DMS79 treated with DMSO at 0.1 percent for 48 hours (cell line): Measurements from ENCODE around the gene PTPRE.

Source experiments
- DNase-seq: peaks from one replicate; lab custom pipeline; 2025; lab: John Stamatoyannopoulos, UW

PTPRE gene

DNA sequence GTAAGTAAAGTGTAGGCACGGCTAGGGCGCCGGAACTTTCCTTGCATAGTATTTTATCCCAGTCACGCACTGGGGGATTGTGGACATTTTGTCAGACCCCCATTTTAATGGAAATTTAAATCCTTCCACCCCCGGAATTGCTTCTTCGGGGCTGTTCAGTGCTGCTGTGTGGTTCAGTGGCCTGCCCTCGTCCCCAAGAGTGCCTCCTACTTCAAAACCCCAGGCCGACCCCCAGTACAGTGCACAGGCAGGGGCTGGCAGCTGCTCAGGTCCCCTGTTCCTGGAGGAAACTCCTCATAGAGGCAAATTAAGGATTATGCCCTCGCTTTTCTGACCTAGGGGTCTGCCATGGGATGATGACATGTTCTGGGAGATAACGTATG, 94.5 kb downstream of the PTPRE start:
- no peak for DNase-seq

DNA sequence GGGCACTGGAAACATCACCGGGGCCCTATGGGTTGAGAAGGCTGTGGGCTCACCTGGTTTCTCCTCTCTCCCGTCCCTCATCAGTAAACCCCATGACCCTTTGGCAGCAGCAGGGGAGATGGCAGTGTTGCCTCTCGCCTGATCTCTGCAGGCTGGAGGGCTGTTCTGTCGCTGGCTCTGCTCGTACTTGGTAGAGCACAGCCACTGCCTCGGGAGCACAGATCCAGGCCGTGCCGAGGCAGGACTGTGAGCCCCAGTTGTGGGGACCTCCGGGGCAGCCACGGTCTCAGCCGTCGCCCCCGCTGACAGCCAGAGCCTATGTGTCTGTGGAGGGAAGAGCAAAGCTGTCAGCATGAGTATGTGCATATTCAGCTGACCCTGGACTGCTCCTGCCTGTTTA, 94.9 kb downstream of the PTPRE start:
- DNase-seq: no peak

DNA sequence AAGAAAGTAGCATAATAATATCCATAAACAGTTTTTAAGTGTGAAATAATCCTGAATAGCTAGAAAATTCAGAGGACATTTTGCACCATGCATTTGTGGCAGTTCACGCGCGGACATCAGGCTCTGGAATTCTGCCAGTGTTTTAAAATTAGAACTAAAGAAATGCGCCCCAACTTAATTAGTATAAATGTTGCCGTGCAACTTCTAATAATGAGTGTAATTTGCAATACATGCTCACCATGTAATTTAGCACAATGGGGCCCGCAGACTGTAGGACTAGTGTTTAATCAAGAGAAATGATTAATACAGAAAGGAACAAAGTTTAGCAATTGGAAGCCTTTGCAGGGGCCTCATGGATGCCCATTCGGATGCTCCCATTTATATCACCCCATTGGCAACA, 96.6 kb downstream of the PTPRE start:
- DNase-seq: no peak

DNA sequence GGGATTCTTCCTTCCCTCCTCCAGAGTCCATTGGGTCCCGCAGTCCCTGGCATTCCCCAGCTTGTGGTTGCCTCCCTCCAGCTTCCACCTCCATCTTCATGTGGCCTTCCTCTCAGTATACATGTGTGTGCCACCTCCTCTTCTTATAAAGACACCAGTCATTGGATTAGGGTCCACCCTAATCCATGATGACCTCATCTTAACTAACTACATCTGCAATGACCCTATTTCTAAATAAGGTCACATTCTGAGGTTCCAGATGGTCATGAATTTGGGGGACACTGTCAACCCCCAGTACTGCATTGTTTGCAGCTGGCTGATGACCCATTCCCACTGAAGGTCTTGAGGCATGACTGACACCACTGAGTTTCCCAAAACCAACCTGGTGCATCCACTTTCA, 99.0 kb downstream of the PTPRE start:
- no peak for DNase-seq

DNA sequence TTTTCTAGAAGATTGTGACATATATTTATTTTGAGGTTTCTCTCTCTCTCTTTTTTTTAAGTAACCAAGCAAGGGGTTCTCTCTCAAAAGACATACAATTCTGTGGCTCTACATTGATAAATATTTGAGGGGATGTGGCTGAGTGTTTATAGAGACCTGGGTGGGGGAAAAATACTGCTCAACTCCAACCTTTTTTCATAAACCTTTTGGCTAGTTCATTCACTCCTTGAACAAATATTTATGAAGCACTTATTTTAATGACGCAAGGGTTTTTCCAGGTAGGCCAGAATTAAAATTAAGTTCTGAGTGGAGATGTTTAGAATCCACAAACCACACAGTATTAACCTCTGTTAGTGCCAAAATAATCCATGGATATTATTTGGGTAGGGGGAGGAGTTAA, 100.2 kb downstream of the PTPRE start:
- no peak for DNase-seq

DNA sequence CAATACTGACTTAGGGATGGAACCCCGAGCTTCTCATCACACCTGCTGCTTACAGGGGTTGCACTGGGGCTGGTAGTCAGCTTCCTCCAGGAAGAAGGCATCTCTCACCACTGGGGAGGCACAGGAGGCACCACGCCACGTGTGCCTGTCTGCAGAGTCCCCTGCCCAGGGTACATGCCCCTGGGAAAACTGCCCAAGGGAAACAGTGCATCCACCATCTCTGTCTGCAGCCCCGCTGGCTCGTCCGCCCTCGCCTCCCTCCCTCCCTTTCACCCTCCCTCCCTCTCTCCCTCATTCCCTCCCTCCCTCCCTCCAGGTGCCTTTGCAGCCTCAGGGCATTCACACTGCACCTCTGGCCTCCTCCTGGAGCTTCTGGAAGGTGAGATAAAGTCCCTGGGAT, 101.1 kb downstream of the PTPRE start:
- DNase-seq: no peak

DNA sequence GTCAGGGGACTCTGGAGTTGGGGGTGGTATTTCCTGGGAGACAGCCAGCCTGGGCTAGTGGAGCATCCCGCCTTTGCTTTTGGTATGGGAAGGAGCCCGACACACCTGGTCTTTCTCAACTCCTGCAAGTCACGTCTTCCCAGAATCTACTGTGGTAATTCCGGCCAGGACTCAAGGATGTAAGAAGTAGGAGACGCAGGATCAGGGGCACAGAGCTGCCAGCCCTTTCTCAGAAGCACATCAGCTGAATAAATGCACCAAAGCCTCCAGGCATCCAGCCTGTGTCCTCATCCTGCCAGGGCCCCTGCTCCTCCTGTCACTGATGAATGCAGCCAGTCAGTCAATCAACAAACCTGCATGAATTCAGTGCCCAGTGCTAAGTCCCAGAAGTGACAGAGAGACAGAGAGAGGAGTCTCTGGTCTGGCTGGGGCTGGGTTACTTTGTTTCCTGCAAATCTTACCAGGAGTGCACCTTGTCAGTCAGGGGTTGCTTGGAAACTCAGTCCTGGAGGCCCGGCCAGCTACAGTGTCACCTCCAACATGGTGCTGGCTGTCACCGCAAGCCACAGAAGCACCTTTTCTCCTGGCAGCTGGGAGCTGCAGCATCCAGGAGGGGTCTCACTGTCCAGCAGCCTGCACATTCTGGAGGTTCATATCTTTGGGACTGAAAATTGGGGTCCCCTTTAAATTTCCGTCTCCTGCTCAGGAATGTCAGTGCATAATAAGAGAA, 101.8 kb downstream of the PTPRE start:
- DNase-seq: no peak

DNA sequence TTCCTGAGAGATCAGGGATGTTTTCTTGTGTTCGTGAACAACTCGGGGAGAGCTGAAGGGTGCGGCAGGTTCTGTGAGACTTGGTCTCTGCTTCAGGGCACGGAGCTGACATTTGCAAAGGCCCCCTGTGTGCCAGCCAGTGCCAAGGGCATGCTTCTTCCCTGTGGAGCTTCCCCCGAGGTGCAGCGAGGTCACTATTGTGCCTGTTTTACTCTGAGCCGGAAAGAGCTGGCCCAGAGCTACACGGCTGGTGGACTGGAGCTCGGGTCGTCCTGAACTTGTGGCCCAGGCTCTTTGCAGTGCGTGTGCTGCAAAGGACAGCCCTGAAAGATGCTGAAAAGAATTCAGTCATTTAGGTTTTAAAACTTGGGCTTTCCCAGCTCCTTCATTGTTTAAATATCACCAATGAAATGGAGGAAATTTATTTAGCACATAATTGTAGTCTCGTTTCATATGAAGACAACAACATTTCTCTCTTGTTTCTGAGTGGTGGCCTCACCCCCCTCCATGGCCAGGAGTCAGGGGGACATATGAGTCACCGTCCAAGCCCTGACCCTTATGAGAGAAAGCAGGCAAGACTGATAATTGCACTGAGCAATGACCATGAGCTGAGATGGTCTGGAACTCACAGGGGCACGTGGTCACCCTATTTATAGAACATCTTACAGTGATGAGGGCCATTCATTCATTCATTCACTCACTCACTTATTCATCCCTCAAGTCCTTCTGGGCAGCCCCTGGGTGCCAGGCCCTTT, 102.6 kb downstream of the PTPRE start:
- DNase-seq: no peak

DNA sequence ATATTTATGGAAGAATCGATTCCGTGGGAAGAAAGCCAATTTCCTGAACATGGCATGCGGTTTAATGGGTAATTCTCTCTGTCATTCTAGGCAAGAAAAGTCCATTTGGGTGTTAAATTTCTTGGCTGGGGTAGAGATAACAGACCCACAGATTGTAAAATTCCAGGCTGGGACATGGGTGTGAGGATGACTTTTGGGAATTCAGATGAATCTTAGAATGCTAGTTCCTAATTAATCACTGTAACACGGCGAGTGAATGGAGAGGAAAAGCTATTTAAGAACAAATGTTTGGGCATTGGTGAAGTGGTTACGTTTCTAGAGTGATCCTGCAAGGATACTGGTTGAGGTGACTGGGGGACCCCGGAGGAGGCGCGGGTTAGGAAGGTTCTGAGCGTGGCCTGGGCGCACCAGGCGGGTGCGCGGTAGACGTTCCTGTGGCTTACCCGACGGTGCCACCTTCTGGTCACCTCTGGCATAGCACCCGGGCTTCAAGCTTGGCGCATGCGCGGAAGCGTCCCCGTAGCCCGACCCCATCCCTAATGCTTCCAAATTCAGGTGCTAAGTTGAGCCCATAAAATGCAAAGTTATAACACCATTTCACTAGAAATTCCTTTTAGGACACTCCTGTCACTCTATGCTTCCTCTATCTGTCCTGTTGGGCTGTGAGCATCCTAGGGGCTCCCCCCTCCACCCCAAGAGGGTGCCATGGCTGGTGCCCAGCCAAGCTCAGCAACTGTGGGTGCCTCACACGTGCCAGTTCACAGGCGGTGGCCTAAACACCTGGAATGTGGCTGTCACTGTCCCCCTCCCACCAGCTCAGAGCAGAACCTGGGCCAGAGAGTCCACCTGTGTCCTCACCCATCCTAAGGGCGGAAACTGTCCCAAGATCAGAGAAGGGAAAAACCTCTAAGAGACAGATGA, 104.4 kb downstream of the PTPRE start:
- peak; percentile 26 for DNase-seq

DNA sequence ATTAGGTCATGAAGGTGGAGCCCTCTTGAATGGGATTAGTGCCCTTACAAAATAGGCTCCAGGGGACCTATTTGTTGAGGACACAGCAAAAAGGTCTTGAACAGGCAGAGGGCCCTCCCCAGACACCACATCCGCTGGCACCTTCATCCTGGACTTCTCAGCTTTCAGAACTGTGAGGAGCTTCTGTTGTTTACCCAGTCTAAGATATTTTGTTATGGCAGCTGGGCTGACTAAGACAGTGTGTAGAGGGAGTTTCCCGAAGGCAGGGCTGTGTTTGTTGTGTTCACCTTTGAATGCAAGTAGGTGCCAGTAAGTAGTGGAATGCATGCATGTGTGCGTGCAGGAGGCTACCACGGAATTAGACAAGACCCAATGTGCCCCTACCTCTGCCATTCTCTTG, 106.7 kb downstream of the PTPRE start:
- no peak for DNase-seq

DNA sequence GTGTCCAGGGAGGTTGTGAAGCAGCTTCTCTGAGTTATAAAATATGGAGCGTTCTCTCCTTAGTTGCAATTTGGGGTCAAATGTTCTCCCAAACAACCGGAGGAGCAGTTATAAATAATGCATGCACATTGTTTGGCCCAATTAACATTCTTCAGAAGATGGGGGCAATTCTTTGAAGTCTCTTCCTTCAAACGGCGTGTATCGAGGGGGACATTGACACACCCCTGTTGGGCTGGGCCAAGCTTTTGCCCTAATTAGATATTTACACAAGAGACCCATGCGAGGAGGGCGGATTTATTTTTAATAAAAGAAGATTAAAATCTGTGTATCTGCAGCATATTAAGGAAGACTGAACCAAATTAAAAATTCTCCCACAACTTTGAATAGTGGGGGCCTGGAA, 107.3 kb downstream of the PTPRE start:
- DNase-seq: no peak

DNA sequence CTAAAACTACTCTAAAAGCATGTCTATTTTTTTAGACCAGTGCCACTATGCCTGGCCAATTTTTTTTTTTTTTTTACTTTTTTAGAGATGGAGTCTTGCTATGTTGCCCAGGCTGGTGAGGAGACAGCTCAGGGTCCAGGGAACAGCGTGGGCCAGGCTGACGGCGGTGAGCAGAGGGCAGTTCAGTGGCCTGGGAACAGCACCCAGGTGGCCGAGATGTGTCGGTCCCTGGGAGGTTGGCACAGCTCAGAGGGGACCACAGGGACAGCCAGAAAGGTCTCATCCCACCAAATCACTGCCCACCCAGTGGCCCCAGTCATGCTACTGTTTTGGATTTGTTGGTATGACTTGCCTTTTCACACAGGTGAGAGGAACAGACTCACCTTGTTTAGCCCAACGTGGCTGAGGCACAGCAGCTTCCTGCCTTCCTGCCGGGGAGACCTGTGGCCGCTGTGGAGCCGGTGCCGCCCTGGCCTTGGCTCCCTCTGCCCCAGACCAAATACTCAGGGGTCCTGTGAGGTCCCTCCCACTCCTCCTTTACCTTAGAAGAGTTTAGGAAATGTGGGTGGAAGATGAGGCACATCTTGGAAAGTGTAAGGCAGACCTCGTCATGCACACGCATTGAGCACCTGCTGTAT, 109.6 kb downstream of the PTPRE start:
- DNase-seq: no peak

DNA sequence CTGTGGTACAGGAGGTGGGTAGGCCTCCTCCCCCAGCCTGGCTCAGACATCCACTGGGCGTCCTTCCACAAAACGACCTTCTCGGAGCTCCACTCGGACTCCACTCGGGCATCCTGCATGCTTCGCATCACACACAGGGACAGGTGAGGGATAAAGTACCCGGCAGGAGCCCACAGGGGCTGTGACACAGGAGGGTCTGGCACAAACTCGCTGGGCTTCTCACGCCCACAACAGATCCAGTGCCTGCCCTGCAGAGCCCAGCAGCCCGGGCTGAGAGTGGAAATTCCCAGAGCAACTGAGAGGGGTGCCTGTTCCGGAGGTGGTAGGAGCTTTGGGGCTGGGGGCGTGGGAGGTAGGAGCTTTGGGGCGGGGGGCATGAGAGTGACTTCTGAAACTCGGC, 110.9 kb downstream of the PTPRE start:
- DNase-seq: no peak

DNA sequence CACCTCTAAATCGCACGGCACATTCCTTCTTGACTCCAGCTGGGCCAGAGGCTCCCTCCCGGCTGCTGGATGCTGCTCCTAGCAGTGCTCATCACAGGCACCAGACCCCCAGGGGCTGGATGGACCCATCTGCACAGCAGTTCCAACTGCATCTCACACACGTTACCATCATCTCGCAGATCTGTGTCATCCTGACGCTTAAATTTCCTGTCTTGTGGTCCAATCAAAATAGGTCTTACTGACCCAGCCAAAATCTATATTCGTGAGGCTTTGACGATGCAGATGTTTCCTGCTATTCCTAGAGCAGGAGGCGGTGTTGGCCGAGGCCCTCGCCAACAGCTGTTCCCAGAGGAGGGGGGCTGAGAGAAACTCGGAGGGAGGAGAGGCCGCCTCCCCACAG, 111.3 kb downstream of the PTPRE start:
- DNase-seq: no peak

DNA sequence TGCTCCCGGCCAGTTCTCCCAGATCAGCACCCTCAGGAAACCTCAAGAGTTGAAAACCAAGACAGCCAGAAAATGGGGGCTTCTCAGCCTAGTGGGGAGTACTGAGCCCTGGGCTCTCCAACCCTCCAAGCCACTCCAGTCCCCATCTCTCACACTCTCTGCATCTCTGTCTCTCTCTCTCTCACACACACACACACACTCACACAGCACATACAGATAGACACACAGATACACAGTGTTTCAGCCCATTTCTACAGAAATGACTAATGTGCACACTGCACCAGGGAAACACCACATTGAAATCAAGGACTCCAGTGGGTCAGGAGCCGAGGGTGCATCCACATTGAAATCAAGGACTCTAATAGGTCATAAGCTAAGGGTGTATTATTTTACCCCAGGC, 111.8 kb downstream of the PTPRE start:
- no peak for DNase-seq

DNA sequence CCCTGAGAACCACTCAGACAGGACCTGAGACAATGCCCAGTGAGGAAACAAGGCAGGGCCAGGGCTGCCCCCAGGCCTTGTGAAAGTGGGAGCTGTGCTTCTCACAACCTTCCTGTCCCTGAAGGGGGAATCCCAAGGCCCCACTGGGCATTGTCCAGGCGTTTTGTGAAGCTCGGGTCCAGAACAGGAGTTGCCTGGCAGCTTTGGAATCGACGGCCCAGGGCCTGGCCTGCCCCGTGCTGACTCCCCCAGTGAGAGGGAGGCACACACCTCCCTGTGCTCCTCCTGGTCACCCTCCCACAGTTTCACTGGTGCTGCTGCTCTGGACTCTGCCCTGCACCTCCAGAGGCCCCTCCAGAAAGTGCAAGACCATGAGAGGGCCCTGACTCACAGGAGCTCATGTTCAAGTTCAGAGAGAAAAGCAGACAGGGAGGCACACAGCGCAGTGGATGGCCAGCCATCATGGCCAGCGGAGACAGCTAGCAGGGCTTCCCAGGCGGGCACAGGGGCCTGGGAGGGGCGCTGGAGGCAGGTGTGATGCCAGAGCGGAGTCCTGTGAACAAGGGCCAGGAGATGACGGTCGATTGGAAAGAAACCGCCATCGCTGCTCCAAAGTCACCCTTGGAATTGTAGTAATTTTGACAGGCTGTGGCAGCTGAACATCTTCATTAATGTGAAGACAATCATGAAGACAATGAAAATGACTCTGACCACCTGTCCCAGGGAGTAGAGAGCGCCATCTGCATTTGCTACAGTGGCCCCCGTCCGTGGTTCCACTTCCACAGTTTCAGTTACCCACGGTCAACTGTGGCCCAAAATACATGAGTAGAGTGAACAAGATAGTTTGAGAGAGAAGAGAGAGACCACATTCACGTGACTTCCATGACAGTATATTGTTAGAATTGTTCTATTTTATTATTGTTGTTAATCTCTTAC, 115.6 kb downstream of the PTPRE start:
- no peak for DNase-seq

DNA sequence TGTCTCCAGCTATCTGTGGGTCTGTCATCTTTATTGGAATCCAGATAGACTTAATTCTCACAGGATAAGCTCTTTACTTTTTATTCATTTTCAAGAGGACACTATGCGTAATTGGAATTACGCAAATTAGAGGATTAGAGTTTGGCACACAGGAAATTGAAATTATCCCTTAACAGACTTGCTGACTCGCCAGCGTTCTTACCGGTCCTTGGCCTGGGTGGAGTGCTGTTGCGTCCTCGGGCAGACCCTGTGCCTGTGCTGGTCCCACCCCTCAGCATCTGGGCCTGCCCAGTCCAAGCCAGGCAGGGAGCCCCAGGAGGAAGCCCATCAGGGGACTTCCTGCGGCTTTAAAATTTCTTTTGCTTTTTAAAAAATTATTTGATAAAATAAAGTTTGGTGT, 117.5 kb downstream of the PTPRE start:
- no peak for DNase-seq

DNA sequence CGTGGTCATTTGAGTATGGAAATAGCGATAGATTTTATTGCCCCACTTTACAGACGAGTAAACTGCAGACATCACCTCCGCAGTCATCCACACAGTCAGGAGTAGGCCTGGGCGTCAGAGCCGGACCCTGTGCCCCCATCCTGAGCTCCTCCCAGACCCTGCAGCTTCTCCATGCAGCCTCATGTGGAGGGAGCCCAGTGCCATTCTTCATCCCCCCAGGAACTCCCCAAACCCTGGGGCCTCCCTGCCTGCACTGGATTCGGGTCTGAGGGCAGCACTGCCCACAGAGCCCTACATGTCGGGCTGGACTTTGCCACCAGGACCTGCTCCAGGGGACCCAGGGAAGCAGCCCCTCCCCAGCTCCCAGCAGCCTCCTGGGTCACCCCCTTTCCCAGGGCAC, 118.5 kb downstream of the PTPRE start:
- no peak for DNase-seq

DNA sequence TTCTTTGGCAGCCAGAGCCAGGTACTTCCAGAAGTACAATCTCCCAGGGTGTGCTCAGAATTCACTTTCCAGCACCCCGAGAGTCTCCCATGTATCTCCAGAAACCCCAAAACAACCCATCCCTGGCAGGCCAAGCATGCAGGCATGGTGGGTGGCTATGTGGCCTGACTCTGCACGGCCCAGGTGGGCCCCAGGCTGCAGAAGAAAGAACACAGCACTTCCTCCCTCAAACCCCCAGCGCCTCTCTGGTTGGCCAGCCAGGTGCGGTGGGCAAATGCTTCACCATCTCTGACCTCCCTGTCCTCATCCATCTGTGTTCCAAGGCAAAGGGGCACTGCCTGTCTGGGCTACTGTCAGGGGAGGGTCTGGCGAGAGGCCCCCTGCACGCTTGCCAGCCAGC, 119.0 kb downstream of the PTPRE start:
- DNase-seq: no peak

DNA sequence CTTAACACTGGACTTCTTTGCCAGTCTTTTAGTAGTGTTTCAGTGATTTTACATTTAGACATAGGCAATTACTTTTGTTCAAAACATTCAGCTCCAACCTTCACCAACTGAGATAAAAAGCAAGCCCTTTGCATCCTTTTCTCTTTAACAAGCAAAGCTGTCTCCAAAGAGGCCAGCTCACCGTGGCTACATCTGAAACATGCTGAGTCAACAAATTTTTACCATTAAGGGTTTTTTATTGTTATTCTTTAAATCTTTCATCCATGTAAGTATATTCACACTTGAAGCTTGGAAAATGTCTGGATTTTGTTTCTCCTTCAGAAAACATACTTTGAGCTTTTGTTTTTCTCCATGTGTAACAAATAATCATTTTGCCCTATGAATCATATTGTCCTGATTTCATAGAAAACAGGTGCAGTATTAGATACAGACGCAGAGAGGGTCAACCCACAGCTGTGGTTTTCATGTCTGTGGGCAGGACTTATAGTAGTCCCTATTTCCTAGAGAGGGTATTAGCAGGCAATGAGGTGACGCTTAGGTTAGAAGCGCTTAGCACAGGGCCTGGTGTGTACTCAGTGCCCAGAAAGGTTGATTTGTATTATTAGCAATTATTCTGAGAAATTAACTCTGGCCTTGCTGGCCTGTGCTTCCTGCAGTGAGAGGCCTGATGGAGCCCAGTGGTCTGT, 119.9 kb downstream of the PTPRE start:
- DNase-seq: no peak

DNA sequence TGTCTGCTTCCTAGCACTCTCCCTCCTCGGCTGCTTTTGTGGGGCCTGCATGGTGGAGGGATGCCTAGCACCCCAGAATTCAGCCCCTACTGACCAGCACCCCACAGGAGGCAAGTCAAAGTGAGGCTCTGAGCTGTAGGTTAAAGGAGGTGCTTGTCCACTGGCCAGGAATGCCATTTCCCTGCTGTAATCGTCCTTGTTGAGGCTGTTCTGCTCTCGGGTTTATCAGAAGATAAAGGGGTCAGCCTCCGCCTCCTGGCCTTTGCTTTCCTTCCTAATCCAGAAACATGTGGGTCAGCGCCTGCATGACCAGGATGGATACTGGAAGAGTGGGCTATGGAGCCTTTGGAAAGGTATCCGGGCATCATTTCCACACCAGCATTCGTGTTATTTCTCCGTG, 120.4 kb downstream of the PTPRE start:
- DNase-seq: no peak
